ENCODE results near the gene TCOF1.

TCOF1 gene

GRCh38 chr5:150357326-150358260, at the start of gene TCOF1:
Gene TCOF1 (plus strand): TSS chr5:150357697. CDS start chr5:150357747, 50 bp downstream.
- peak; percentile 92 for DNase-seq (ENCODE audit: low read depth)

- no peak for DNase-seq (ENCODE audit: low read depth)
Measured at GRCh38 chr5:150309101-150309885, 48.2 kb upstream of the TCOF1 start.

- DNase-seq (ENCODE audit: low read depth): no peak
Measured at GRCh38 chr5:150309886-150310239, 47.6 kb upstream of the TCOF1 start.

- DNase-seq (ENCODE audit: low read depth): no peak
Measured at GRCh38 chr5:150310246-150310645, 47.3 kb upstream of the TCOF1 start.

GRCh38 chr5:150311015-150311692, 46.3 kb upstream of the TCOF1 start:
- no peak for DNase-seq (ENCODE audit: low read depth)

- no peak for DNase-seq (ENCODE audit: low read depth)
Measured at GRCh38 chr5:150312518-150312917, 45.0 kb upstream of the TCOF1 start.

- peak; percentile 56 for DNase-seq (ENCODE audit: low read depth)
Measured at GRCh38 chr5:150313501-150313900, 44.0 kb upstream of the TCOF1 start.

- no peak for DNase-seq (ENCODE audit: low read depth)
Measured at GRCh38 chr5:150313921-150314716, 43.4 kb upstream of the TCOF1 start.

- no peak for DNase-seq (ENCODE audit: low read depth)
Measured at GRCh38 chr5:150315245-150315644, 42.3 kb upstream of the TCOF1 start.

- DNase-seq (ENCODE audit: low read depth): no peak
Measured at GRCh38 chr5:150316320-150316719, 41.2 kb upstream of the TCOF1 start.

- peak; percentile 100 for DNase-seq (ENCODE audit: low read depth)
Measured at GRCh38 chr5:150317048-150318003, 40.2 kb upstream of the TCOF1 start.

GRCh38 chr5:150318613-150319483, 38.6 kb upstream of the TCOF1 start:
- no peak for DNase-seq (ENCODE audit: low read depth)

GRCh38 chr5:150319484-150319790, 38.1 kb upstream of the TCOF1 start:
- peak; percentile 73 for DNase-seq (ENCODE audit: low read depth)

- DNase-seq (ENCODE audit: low read depth): peak; percentile 99
Measured at GRCh38 chr5:150320044-150320613, 37.4 kb upstream of the TCOF1 start.

- DNase-seq (ENCODE audit: low read depth): no peak
Measured at GRCh38 chr5:150321211-150321610, 36.3 kb upstream of the TCOF1 start.

GRCh38 chr5:150321784-150322183, 35.7 kb upstream of the TCOF1 start:
- DNase-seq (ENCODE audit: low read depth): peak; percentile 74

GRCh38 chr5:150322202-150322601, 35.3 kb upstream of the TCOF1 start:
- DNase-seq (ENCODE audit: low read depth): peak; percentile 80

GRCh38 chr5:150323092-150323491, 34.4 kb upstream of the TCOF1 start:
- DNase-seq (ENCODE audit: low read depth): peak; percentile 97

- no peak for DNase-seq (ENCODE audit: low read depth)
Measured at GRCh38 chr5:150323819-150324218, 33.7 kb upstream of the TCOF1 start.

All from amniotic epithelial cell (primary cell).